ENCODE data around the gene SLC27A1.
A peak's percentile ranks its signal among the peaks of the same experiment; 100 is the strongest.
"Not testable (repeated sequence)": the region's sequence is repeated elsewhere in the genome, so short reads cannot be mapped to it uniquely, and the experiment has no call there.

SLC27A1 gene

GRCh38 chr19:17457616-17458015 lies 12.7 kb upstream of the SLC27A1 start:
- no peak for DNase-seq

DNA sequence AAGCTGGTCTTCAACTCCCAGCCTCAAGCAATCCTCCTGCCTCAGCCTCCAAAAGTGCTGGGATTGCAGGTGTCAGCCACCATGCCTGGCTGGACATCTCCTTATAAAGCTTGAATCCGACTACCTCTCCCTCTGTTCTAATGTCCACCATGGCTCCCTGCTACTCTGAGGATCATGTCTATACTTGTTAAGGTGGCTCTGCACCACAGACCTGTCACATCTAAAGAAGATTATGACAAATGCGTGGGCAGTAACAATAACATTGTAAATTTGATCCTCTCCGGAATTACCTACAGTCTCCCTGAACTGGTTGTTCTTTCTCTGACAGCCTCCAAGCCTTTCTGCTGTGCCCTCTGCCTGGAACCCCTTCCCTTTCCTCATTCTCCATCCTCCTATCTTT lies 11.4 kb upstream of the SLC27A1 start:
- no peak for DNase-seq

- DNase-seq, result no peak
These were observed 9.7 kb upstream of the SLC27A1 start, which contains the start of gene NXNL1 for GRCh38 chr19:17460372-17461230. NXNL1 (minus strand) TSS chr19:17460926; CDS start chr19:17460869, 57 bp downstream.

DNA sequence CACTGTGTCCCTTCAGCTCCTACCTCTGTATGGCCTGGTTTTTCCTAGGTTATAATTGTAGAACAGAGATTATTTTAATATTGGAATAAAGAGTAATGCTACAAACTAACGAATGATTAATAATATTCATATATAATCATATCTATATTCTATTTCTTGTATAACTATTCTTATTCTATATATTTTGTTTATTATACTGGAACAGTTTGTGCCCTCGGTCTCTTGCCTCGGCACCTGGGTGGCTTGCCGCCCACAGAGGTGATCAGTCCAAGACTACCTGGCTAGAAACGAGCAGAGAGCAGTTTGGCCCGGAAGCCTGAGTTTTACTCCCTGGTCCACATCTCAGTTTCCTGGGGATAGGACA lies 3.9 kb upstream of the SLC27A1 start:
- no peak for DNase-seq

DNA sequence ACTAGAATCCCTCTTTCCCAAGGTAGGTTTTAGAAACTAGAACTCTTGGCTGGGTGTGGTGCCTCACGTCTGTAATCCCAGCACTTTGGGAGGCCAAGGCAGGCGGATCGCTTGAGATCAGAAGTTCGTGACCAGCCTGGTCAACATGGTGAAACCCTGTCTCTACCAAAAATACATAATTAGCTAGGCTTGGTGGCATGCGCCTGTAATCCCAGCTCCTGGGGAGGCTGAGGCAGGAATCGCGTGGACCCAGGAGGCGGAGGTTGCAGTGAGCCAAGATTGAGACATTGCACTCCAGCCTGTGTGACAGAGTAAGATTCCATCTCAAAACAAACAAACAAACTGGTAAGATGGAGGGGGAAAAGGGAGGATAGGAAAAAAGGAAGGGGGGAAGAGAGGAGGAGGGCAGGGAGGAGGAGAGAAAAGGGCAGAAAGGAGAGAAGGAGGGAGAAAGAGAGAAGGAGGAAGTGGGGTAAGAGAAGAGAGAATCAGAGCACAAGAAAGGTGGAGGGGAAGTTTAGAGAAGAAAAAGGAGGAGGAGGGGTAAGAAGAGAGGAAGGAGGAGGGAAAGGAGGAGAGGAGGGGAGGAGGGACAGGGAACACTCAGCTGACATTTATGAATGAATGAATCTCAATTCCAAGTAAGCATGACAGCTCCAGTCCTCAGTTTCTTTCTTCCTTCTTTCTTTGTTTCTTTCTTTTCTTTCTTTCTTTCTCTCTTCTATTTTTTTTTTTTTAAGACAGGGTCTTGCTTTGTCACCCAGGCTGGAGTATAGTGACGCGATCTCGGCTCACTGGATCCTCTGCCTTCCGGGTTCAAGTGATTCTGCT lies 2.6 kb upstream of the SLC27A1 start:
- no peak for DNase-seq

GRCh38 chr19:17468302-17469091 lies 1.8 kb upstream of the SLC27A1 start:
- no peak for DNase-seq

- no peak for DNase-seq
These were observed 1.2 kb upstream of the SLC27A1 start for GRCh38 chr19:17469092-17469480.

GRCh38 chr19:17469481-17470067 lies 750 bp upstream of the SLC27A1 start:
- peak; percentile 63 for DNase-seq

DNA sequence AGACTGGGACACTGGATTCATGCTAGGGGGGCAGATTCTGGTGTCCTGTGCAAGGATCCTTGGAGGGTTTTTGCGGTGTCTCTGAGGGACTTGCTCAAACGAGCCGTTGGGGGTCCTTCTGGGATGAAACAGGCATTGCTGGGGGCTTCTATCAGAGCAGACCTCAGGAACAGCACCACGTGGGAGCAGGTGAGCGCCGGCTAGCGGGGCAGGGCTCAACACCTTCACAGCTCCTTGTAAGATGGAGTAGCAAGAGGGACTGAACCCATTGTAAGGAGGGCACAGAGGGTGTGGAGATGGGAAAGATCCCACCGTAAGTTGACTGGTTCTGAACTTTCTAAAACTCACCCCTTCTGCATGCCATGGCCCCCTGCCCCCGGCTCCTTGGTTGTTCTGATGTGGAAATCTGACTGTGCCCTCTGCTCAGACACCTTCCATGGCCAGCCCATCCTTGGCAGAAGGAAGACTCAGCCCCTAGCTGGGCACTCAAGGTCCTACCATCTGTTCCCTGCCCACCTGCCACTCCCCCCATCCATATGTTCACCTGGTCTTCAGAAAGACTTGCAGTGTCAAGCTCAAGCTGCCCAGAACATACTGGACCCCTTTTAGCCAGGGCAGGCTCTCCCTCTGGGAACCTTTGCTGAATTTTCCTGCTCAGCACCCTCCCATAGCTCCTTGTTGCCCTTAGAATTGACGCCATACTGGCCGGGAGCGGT lies 1.2 kb downstream of the SLC27A1 start:
- no peak for DNase-seq

- no peak for DNase-seq
These were observed 2.7 kb downstream of the SLC27A1 start for GRCh38 chr19:17473041-17473440.

DNA sequence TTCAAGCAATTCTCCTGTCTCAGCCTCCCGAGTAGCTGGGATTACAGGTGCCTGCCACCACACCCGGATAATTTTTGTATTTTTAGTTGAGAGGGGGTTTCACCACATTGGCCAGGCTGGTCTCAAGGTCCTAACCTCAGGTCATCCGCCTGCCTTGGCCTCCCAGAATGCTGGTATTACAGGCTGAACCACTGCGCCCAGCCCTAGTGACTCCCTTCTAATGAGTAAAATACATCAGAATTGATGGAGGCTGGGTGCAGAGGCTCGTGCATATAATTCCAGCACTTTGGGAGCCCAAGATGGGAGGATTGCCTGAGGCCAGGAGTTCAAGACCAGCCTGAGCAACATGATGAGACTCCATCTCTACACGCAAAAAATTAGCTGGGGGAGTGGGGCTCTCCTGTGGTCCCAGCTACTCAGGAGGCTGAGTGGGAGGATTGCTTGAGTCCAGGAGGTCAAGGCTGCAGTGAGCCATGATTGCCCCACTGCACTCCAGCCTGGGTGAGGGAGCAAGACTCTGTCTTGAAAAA lies 4.8 kb downstream of the SLC27A1 start:
- DNase-seq, result not testable (repeated sequence)

DNA sequence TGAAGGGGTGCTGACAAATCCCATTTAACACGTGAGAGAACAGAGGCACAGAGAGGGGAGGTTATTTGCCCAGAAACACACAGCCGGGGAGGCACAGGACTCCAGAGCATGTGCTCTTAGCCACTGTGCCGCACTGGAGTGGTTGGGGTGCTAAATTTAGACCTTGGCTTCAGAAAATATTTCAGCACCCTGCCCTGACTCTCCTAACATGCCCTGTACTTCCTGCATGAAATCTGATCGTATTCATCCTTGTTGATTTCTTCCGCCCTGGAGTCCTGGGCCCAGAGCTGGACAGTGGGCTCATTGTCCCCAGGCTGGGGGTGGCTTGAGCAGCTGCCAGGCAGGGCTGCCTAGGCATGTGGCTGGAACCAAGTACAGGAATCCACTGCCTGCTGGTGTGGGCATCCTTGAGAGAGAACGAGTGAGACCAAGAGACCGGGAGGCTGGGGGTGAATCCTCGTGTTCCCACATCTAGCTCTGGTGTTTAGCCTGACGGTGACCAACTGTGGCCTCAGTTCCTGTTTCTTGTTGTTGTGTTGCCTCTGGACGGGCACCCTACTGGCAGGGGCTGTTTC lies 5.3 kb downstream of the SLC27A1 start:
- no peak for DNase-seq

DNA sequence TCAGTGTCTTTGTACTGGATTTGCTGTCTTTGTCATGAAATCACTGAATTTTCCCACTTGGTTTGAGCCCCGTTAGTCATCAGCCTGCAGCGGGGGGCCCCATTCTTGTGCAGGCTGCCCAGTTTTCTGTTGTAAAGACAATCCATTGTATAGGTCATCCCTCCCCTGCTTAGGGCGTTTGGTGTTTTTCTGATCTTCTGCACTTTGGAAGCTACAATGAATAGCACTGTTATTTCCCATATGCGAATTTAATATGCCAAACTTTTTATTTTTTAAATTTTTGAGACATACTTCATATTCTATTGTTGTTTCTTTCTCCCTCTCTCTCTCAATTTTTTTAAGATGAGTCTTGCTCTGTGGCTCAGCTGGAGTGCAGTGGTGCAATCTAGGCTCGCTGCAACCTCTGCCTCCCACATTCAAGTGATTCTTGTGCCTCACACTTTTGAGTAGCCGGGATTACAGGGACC lies 9.0 kb downstream of the SLC27A1 start:
- no peak for DNase-seq

- DNase-seq, result no peak
These were observed 11.7 kb downstream of the SLC27A1 start for GRCh38 chr19:17481986-17482385.

DNA sequence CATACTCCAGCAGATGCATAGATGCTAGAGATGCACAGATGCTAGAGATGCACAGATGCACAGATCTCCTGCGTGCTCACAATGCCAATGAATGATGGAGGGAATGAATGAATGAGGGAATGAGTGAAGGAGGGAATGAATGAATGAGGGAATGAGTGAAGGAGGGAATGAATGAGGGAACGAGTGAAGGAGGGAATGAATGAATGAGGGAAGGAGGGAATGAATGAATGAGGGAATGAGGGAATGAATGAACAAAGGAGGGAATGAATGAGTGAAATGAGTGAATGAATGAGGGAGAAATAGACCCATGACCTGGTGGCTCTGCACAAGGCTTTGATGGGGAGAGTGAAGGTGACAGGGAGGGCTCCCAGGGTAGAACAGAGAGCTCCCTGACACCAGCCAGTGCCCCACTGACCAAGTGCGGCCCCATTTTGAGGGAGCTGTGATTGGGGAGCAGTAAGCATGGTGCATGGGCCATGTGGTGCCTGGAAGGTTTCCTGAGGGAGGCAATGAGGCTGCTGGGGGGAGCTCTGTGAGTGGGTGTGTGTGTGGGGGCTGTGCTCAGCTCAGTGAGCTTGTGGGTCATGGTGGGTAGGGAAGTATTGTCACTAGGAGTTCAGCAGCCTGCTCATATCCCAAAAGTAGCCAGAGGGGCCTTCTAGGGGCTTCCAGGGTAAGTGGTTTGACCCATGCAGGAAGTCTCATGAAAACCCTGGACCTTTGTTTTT lies 12.7 kb downstream of the SLC27A1 start:
- no peak for DNase-seq

DNA sequence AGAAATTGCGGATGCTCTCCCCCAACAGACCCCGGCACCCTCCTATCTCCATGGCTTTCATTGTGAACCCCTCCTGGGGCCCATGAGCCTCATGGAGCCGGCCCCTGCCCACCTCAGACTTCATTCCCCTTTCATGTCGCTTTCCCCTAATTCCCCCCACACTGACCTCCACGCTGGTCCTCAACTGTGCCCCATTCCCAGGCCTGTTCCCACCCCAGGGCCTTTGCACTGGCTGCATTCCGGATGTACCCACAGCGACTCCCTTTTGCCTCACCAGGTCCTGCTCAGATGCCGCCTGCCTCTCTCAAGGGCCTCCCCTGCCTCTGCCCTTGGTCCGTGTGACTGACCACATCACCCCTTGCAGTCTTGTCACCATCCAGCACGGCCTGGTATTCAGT lies 13.3 kb downstream of the SLC27A1 start:
- DNase-seq, result no peak

DNA sequence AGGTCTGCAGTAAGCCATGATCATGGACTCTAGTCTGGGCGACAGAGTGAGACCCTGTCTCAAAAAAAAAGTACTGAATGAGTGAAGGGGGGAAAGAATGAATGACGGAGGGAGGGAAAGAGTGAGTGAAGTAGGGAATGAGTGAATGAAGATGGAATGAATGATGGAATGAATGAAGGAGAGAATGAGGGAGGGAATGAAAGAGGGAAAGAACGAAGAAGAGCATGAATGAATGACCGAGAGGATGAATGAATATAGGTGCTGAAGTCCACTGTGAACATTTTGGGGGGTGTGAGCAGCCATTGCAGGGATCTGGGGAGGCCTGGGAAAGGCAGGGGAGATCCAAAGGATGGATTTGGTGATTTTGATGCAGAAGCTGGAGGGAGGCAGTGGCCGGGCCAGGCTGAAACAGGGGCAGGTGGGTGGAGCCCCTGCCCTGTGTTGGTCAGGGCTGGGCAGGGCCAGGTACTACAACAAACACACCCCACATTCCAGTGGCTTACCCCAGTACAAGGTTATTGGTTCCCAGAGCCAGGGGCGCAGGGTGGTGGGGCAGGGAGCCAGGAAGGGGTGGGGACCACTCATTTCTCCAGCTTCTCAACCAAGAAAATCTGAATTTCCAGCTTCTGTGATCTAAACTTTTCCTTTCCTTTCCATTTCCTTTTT lies 14.3 kb downstream of the SLC27A1 start:
- no peak for DNase-seq

DNA sequence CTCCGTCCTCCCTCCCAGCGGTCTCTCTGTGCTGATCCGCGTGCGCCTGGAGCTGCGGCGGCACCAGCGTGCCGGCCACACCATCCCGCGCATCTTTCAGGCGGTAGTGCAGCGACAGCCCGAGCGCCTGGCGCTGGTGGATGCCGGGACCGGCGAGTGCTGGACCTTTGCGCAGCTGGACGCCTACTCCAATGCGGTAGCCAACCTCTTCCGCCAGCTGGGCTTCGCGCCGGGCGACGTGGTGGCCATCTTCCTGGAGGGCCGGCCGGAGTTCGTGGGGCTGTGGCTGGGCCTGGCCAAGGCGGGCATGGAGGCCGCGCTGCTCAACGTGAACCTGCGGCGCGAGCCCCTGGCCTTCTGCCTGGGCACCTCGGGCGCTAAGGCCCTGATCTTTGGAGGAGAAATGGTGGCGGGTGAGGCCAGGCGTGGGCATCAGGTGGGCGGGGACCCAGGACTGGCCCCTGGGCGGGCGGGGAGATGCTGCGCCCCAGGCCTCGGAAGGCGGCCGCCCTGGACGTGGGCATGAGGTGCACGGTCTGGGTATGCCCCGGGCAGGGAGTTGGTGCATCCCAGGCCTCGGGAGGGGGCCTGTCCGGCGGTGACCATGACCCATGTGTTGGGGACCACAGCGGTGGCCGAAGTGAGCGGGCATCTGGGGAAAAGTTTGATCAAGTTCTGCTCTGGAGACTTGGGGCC lies 16.4 kb downstream of the SLC27A1 start:
- DNase-seq, result no peak
